NCI-H128 (cell line): ENCODE measurements around the gene CFAP73.

Experiments
- DNase-seq: peaks from one replicate; lab custom pipeline; 2025; ENCODE audit not compliant: unreplicated experiment; lab: John Stamatoyannopoulos, UW

CFAP73 gene

GRCh38 chr12:113119980-113120669 lies 29.4 kb upstream of the CFAP73 start:
- no peak for DNase-seq

GRCh38 chr12:113120670-113121370 lies 28.7 kb upstream of the CFAP73 start:
- DNase-seq = no peak

GRCh38 chr12:113127791-113128199 lies 21.7 kb upstream of the CFAP73 start:
- DNase-seq = no peak

- no peak for DNase-seq
Observed at GRCh38 chr12:113128802-113129663, 20.5 kb upstream of the CFAP73 start.

- DNase-seq = no peak
Observed at GRCh38 chr12:113129664-113130456, 19.7 kb upstream of the CFAP73 start.

- DNase-seq = no peak
Observed at GRCh38 chr12:113130457-113131135, 18.9 kb upstream of the CFAP73 start.

GRCh38 chr12:113131556-113131955 lies 18.0 kb upstream of the CFAP73 start:
- no peak for DNase-seq

GRCh38 chr12:113133036-113133435 lies 16.5 kb upstream of the CFAP73 start:
- DNase-seq = no peak

- DNase-seq = no peak
Observed at GRCh38 chr12:113133666-113134065, 15.9 kb upstream of the CFAP73 start.

- DNase-seq = no peak
Observed at GRCh38 chr12:113134071-113134470, 15.5 kb upstream of the CFAP73 start.

- no peak for DNase-seq
Observed at GRCh38 chr12:113134521-113134951, 15.0 kb upstream of the CFAP73 start.

- DNase-seq = peak; percentile 75
Observed at GRCh38 chr12:113135178-113136127, 14.1 kb upstream of the CFAP73 start, which contains the start of gene RASAL1. TSS of gene RASAL1 (minus strand) at chr12:113135761. CDS start at chr12:113135462, 299 bp downstream.

GRCh38 chr12:113136128-113136989 lies 13.2 kb upstream of the CFAP73 start:
- no peak for DNase-seq

- DNase-seq = no peak
Observed at GRCh38 chr12:113136990-113137511, 12.5 kb upstream of the CFAP73 start.

GRCh38 chr12:113137861-113138783 lies 11.4 kb upstream of the CFAP73 start:
- no peak for DNase-seq

- DNase-seq = no peak
Observed at GRCh38 chr12:113138826-113139225, 10.7 kb upstream of the CFAP73 start.

- no peak for DNase-seq
Observed at GRCh38 chr12:113140706-113141105, 8.8 kb upstream of the CFAP73 start.
